Activated CD8-positive, alpha-beta memory T cell treated with anti-CD3 and anti-CD28 coated beads for 48 hours (primary cell): ENCODE data around the gene CAV1.

Source experiments
- DNase-seq, 3 experiments: peaks; one replicate each; pipeline ENCODE4 v3.0.0-alpha.2; 2020; ENCODE audit warnings: low read depth in 2 of 3, low spot score in 2 of 3

CAV1 gene

GRCh38 chr7:116554911-116555310 lies 30.1 kb downstream of the CAV1 start:
- no peak for DNase-seq

- no peak for DNase-seq
Observed at GRCh38 chr7:116557066-116557585, 32.3 kb downstream of the CAV1 start.

GRCh38 chr7:116557901-116558300 lies 33.1 kb downstream of the CAV1 start:
- no peak for DNase-seq

- DNase-seq, result no peak
Observed at GRCh38 chr7:116560021-116560970, 35.5 kb downstream of the CAV1 start.

GRCh38 chr7:116561697-116562483 lies 37.1 kb downstream of the CAV1 start:
- DNase-seq, result no peak

- DNase-seq, result no peak
Observed at GRCh38 chr7:116562529-116563121, 37.8 kb downstream of the CAV1 start.

- DNase-seq, result no peak
Observed at GRCh38 chr7:116565981-116566380, 41.1 kb downstream of the CAV1 start.

- DNase-seq, result no peak
Observed at GRCh38 chr7:116566666-116567065, 41.8 kb downstream of the CAV1 start.

- DNase-seq, result no peak
Observed at GRCh38 chr7:116569737-116570136, 44.9 kb downstream of the CAV1 start.

GRCh38 chr7:116570306-116570705 lies 45.5 kb downstream of the CAV1 start:
- DNase-seq, result no peak

- no peak for DNase-seq
Observed at GRCh38 chr7:116571037-116571436, 46.2 kb downstream of the CAV1 start.

GRCh38 chr7:116571552-116571951 lies 46.7 kb downstream of the CAV1 start:
- DNase-seq, result no peak

- DNase-seq, result no peak
Observed at GRCh38 chr7:116572036-116572435, 47.2 kb downstream of the CAV1 start.

- no peak for DNase-seq
Observed at GRCh38 chr7:116573541-116573940, 48.7 kb downstream of the CAV1 start.

- no peak for DNase-seq
Observed at GRCh38 chr7:116574025-116574822, 49.4 kb downstream of the CAV1 start.

- DNase-seq, result no peak
Observed at GRCh38 chr7:116575853-116576252, 51.0 kb downstream of the CAV1 start.

- no peak for DNase-seq
Observed at GRCh38 chr7:116576350-116577319, 51.8 kb downstream of the CAV1 start.

- DNase-seq, result no peak
Observed at GRCh38 chr7:116577320-116577871, 52.6 kb downstream of the CAV1 start.

- DNase-seq, result no peak
Observed at GRCh38 chr7:116578526-116578925, 53.7 kb downstream of the CAV1 start.
